NCI-H345 treated with DMSO at 0.1 percent for 48 hours (cell line): Measurements from ENCODE around the gene MAFG.

Source experiments
- DNase-seq: peaks from one replicate; lab custom pipeline; 2025; ENCODE audit not compliant: unreplicated experiment; lab: John Stamatoyannopoulos, UW

The MAFG gene

DNA sequence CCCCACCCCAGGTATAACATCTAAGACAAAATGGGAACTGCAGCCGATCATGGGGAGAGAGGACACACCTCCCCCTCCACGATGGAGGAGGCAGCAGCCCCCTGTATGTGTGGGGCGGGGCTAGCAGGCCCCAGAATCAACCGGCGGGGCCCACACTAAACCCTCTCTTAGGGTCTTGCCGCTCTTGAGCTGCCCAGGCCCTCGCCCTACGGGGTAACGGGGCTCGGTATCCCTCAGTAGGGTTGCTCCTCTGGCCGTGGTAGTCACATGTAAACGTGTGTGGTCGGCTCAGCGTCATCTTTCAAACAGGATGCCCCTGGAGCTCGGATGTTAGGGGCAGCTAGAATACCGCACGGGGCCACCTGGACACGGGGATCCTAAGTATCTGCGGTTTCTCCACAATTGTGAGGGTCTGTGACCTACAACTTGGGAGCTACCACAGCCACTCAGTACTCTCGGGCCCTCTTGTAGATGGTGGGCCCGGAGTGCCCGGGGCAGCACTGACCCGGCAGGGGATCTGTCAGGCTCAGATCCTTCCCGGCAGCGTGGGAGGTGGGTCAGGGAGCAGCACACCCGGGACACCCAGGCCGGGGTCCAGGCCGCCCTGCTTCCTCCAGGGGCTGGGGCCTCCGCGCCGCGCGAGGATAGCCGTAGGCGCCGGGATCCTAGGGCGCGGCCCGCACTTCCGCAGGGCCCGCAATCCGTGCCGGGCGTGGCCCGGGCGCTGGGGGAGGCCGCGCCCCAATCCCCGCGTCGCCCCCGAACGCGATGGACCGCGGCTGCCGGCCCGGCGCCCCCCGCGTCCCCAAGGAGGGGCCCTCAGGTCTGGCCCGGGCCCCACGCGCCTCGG, 57.2 kb downstream of the MAFG start:
- no peak for DNase-seq

- DNase-seq, result no peak
Observed at GRCh38 chr17:81869221-81870130, 58.1 kb downstream of the MAFG start.

DNA sequence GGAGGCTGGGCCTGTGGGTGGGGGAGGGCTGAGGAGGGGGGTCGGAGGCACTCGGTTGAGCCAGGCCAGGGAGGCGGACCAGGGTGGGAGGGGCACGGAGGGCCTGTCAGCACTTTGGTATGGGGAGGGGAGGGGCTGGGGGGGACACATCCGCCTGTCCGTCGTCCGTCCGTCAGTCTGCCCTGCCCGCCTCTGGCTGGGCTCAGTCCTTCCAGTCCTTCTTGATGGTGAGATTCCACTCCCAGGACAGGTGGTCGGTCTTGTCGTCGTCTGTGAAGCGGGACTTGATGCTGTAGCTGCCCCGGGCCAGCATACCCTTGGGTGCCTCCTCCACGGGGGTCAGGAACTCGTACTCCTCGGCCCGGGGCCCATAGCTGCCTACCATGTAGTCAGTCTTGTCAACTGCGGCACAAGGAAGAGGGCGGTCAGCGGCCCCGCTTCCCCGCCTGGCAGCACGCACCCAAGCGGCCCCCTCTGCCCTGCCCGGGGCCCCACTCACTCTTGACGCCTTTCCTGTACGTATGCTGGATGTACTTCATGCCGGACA, 58.8 kb downstream of the MAFG start:
- no peak for DNase-seq
